Measurements from ENCODE around the gene FSD1. TPM values are rescaled to one million over a fixed set of nuclear protein-coding genes. Genes with fewer than 3 reads are reported as not detected.

FSD1 gene
- total RNA-seq, 2 experiments from 2014 or later, result 7.8 to 8.1 TPM

GRCh38 chr19:4305659-4306058 lies 1.3 kb downstream of the FSD1 start:
- CTCF ChIA-PET, result no interaction called here
- no peaks in the 10 kb centered on the region for H3K9me3 Mint-ChIP-seq
- peaks cover 28% of the 10 kb centered on the region for H3K4me1 Mint-ChIP-seq (ENCODE audit: low read depth)
- H3K4me3 Mint-ChIP-seq, result peak overlapping the region; percentile 50
- POLR2A ChIA-PET, result no interaction called here
- H3K27ac Mint-ChIP-seq, result no peak overlapping the region
- intact Hi-C loops (cut with micrococcal nuclease), result no loop called here
- H3K36me3 Mint-ChIP-seq, result no peaks in the 10 kb centered on the region
- DNase-seq, result no peak
- no peaks in the 10 kb centered on the region for H3K27me3 Mint-ChIP-seq

DNA sequence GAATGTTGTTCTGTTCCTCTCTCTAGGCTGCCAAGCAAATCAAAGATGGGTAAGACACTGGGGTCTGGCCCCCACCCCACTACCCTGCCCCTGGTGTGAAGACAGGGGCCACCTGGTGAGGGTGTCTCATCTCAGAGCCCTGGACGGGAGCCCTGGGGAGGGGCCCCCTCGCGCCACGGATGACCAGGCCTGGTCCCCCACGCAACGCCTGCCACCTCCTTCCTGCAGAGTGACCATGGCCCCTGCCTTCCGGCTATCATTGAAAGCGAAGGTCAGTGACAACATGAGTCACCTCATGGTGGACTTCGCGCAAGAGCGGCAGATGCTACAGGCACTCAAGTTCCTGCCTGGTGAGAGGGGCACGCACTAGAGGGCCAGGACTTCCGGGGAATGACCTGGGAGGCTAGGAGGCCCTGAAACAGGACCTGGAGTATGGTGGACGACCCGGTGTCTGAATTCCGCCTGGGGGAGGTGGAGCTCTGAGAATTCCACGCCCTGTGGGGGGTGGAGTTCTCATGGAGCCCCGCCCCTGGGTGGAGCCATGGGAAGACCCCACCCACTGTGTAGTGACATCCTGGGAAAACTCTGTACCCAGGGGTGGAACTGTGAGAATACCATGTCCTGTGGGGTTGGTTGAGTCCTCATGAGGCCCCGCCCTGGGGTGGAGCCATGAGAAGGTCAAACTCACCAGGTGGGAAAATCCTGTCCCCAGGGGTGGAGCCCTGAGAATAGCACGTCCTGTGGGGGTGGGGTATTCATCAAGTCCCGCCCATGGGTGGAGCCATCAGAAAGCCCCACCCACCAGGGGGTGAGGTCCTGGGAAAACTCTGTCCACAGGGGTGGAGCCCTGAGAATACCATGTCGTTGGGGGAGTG lies 6.1 kb downstream of the FSD1 start:
- H3K4me3 Mint-ChIP-seq, result no peak overlapping the region

DNA sequence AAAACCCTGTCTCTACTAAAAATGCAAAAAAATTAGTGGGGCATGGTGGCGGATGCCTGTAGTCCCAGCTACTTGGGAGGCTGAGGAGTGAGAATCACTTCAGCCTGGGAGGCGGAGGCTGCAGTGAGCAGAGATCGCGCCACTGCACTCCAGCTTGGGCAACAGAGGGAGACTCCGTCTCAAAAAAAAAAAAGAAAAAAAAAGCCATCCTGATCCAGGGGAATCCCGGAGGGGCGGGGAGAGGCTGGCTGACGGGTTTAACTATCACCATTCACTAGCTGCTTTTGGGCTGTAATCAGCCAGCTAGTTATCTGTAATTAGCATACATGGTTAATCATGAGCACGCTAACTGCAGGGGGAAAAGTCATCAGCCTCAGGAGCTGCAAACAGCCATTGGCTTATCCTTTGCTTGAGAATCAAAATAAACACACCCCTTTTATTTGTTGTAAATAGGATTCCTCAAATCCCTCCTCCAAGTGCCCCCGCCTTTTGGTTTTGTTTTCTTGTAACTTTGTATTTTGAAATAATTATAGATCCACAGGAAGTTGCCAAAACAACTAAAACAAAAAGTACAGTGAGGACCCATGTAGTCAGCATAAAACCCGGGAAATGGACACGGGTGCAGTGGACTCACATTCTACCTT lies 9.6 kb downstream of the FSD1 start:
- Mint-ChIP-seq H3K9me3 (no peaks in the 10 kb centered on the region), H3K27me3 (no peaks in the 10 kb centered on the region), H3K4me1 (ENCODE audit: low read depth) (no peaks in the 10 kb centered on the region), H3K27ac (no peak overlapping the region), H3K4me3 (no peak overlapping the region), H3K36me3 (no peaks in the 10 kb centered on the region)
- intact Hi-C loops (cut with micrococcal nuclease), result no loop called here
- CTCF ChIA-PET, result interaction anchor here (1.0 to 1.7 kb wide), 2 partner anchors 29 to 39 kb away, joined by 4 to 5 read pairs; partner anchors contain the start of gene MPND
- POLR2A ChIA-PET, result no interaction called here
- DNase-seq, result no peak

More for the DNA sequence above, 6.1 kb downstream of the FSD1 start:
- no peak overlapping the region for H3K27ac Mint-ChIP-seq
- ChIA-PET POLR2A (no interaction called here), CTCF (no interaction called here)
- no peaks in the 10 kb centered on the region for H3K9me3 Mint-ChIP-seq
- peak; percentile 21 for DNase-seq
- intact Hi-C loops (cut with micrococcal nuclease), result no loop called here
- no peaks in the 10 kb centered on the region for H3K27me3 Mint-ChIP-seq
- H3K36me3 Mint-ChIP-seq, result no peaks in the 10 kb centered on the region
- peaks cover under 1% of the 10 kb centered on the region for H3K4me1 Mint-ChIP-seq (ENCODE audit: low read depth)

DNA sequence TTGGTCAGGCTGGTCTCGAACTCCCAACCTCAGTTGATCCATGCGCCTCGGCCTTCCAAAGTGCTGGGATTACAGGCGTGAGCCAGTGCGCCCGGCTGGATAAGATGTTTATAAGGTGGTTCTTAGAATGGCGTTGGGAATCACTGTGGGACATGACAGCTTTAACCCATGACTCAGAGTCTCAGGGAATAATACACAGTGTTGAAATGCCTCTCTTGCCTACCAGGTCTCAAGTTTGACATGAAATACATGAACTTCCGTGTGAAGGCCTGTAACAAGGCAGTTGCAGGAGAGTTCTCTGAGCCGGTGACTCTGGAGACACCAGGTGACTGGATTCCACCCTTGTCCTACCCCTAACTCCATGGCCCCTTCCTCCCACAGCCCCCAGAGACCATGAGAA lies 12.6 kb downstream of the FSD1 start:
- Mint-ChIP-seq H3K27me3 (no peaks in the 10 kb centered on the region), H3K4me1 (ENCODE audit: low read depth) (no peaks in the 10 kb centered on the region), H3K4me3 (no peak overlapping the region), H3K27ac (no peak overlapping the region), H3K36me3 (no peaks in the 10 kb centered on the region), H3K9me3 (peaks cover 13% of the 10 kb centered on the region)
- no peak for DNase-seq
- intact Hi-C loops (cut with micrococcal nuclease), result no loop called here
- POLR2A ChIA-PET, result no interaction called here
- CTCF ChIA-PET, result no interaction called here

GRCh38 chr19:4318460-4318859 lies 14.1 kb downstream of the FSD1 start:
- ChIA-PET CTCF (interaction anchor here (2.0 kb wide), 1 partner anchor 34 kb away, joined by 5 read pairs; no protein-coding TSS in a partner anchor), POLR2A (no interaction called here)
- Mint-ChIP-seq H3K4me3 (no peak overlapping the region), H3K4me1 (ENCODE audit: low read depth) (no peaks in the 10 kb centered on the region), H3K27ac (no peak overlapping the region), H3K36me3 (no peaks in the 10 kb centered on the region), H3K27me3 (no peaks in the 10 kb centered on the region), H3K9me3 (peaks cover 13% of the 10 kb centered on the region)
- intact Hi-C loops (cut with micrococcal nuclease), result no loop called here
- no peak for DNase-seq

GRCh38 chr19:4319067-4319718 lies 14.8 kb downstream of the FSD1 start:
- DNase-seq, result no peak
- CTCF ChIA-PET, result interaction anchor here (2.0 to 4.4 kb wide), 2 partner anchors 33 to 52 kb away, joined by 5 to 24 read pairs; no protein-coding TSS in a partner anchor
- Mint-ChIP-seq H3K36me3 (no peaks in the 10 kb centered on the region), H3K4me3 (no peak overlapping the region), H3K4me1 (ENCODE audit: low read depth) (no peaks in the 10 kb centered on the region), H3K9me3 (peaks cover 13% of the 10 kb centered on the region), H3K27ac (no peak overlapping the region), H3K27me3 (no peaks in the 10 kb centered on the region)
- intact Hi-C loops (cut with micrococcal nuclease), result no loop called here
- POLR2A ChIA-PET, result no interaction called here

DNA sequence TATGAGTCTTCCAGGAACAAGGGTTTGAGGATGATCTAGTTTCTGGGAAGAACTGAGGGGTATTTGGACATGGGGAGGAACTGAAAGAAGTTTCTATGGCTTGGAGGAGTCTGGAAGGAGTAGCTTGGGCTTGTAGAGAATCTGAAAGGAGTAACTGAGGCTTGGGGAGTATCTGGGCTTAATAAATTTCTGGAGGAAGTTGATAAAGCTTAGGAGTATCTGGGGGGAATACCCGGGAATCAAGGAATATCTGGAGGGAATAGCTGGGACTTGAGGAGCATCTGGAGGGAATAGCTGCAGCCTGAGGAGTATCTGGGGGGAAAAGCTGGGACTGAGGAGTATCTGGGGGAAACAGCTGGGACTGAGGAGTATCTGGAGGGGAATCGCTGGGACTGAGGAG lies 16.0 kb downstream of the FSD1 start:
- Mint-ChIP-seq H3K27me3 (no peaks in the 10 kb centered on the region), H3K4me3 (no peak overlapping the region), H3K4me1 (ENCODE audit: low read depth) (no peaks in the 10 kb centered on the region), H3K27ac (no peak overlapping the region), H3K9me3 (peaks cover 13% of the 10 kb centered on the region), H3K36me3 (no peaks in the 10 kb centered on the region)
- CTCF ChIA-PET, result interaction anchor here (0.7 to 4.4 kb wide), 5 partner anchors 32 to 1096 kb away, joined by 3 to 24 read pairs (median 4); no protein-coding TSS in a partner anchor
- no peak for DNase-seq
- POLR2A ChIA-PET, result interaction anchor here (0.6 kb wide), 1 partner anchor 108 kb away, joined by 4 read pairs; no protein-coding TSS in a partner anchor
- intact Hi-C loops (cut with micrococcal nuclease), result no loop called here

DNA sequence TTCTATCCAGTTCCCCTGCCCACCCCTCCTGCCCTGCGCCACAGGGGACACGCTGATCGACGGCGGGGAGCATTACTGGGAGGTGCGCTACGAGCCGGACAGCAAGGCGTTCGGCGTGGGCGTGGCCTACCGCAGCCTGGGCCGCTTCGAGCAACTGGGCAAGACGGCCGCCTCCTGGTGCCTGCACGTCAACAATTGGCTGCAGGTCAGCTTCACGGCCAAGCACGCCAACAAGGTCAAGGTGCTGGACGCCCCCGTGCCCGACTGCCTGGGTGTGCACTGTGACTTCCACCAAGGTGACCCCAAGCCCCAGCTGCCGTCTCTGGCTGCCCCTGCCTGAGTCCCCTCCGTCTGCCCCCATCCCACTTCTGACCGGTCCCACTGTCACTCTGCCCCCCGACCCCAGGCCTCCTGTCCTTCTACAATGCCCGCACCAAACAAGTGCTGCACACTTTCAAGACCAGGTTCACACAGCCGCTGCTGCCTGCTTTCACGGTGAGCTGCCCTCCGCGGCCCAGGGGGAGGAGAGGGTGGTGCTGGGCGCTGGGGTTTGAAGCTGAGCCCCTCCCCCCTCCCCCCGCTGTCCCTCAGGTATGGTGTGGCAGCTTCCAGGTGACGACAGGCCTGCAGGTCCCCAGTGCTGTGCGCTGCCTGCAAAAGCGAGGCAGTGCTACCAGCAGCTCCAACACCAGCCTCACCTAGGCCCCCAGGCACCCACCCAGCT lies 18.7 kb downstream of the FSD1 start:
- no peak overlapping the region for H3K4me3 Mint-ChIP-seq
- CTCF ChIA-PET, result interaction anchor here (1.1 to 4.4 kb wide), 3 partner anchors 29 to 88 kb away, joined by 3 to 24 read pairs (median 4); no protein-coding TSS in a partner anchor
- H3K27ac Mint-ChIP-seq, result no peak overlapping the region
- POLR2A ChIA-PET, result interaction anchor here (0.9 kb wide), 1 partner anchor 20 kb away, joined by 4 read pairs; no protein-coding TSS in a partner anchor
- H3K36me3 Mint-ChIP-seq, result no peaks in the 10 kb centered on the region
- peaks cover 3% of the 10 kb centered on the region for H3K27me3 Mint-ChIP-seq
- DNase-seq, result no peak
- H3K4me1 Mint-ChIP-seq (ENCODE audit: low read depth), result peaks cover 17% of the 10 kb centered on the region
- intact Hi-C loops (cut with micrococcal nuclease), result no loop called here
- H3K9me3 Mint-ChIP-seq, result peaks cover 13% of the 10 kb centered on the region

DNA sequence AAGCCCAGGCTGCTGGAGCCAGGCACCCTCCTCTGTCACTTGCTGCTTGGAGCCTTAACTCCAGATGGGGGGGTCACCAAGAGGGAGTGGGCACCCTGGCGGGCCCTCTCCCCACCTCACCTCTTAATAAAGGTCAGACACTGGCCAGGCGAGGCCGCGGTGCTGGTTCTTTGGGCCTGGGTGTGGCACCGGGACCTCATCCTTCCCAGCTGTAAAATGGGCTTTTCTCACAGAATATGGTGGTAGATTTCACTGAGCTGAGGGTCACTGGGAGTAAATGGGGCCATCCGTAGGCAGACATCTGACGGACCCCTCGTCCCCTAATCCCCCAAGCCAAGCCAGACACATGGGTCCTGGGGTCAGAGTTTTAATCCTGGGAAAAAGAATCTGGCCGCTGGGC lies 19.3 kb downstream of the FSD1 start:
- POLR2A ChIA-PET, result interaction anchor here (0.6 kb wide), 1 partner anchor 36 kb away, joined by 3 read pairs; no protein-coding TSS in a partner anchor
- no peak for DNase-seq
- Mint-ChIP-seq H3K27ac (no peak overlapping the region), H3K4me3 (no peak overlapping the region), H3K4me1 (ENCODE audit: low read depth) (peaks cover 23% of the 10 kb centered on the region), H3K9me3 (peaks cover 13% of the 10 kb centered on the region), H3K36me3 (peaks cover 4% of the 10 kb centered on the region), H3K27me3 (peaks cover 3% of the 10 kb centered on the region)
- intact Hi-C loops (cut with micrococcal nuclease), result no loop called here
- CTCF ChIA-PET, result interaction anchor here (1.3 kb wide), 1 partner anchor 29 kb away, joined by 4 read pairs; no protein-coding TSS in a partner anchor

DNA sequence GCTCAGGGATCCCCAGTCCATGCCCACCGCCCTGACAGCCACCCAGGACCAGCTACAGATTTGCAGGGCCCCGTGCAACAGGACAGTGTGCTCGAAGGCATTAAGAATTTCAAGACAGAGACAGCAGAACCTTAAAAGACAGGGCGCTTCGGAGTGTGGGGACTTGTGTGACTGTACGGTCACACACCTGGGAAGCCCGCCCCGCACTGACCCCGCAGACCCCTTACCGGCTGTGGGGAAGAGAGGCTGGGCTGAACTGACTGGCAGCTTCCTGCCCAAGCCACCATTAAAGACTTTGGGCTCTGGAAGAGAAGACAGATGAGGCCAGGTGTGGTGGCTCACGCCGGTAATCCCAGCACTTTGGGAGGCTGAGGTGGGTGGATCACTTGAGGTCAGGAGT lies 19.8 kb downstream of the FSD1 start:
- H3K4me3 Mint-ChIP-seq, result no peak overlapping the region
- H3K9me3 Mint-ChIP-seq, result peaks cover 13% of the 10 kb centered on the region
- intact Hi-C loops (cut with micrococcal nuclease), result no loop called here
- ChIA-PET CTCF (interaction anchor here (1.3 to 1.4 kb wide), 2 partner anchors 28 to 57 kb away, joined by 4 to 5 read pairs; no protein-coding TSS in a partner anchor), POLR2A (interaction anchor here (0.6 kb wide), 1 partner anchor 36 kb away, joined by 3 read pairs; no protein-coding TSS in a partner anchor)
- H3K27me3 Mint-ChIP-seq, result peaks cover 3% of the 10 kb centered on the region
- H3K4me1 Mint-ChIP-seq (ENCODE audit: low read depth), result peaks cover 23% of the 10 kb centered on the region
- no peak overlapping the region for H3K27ac Mint-ChIP-seq
- peaks cover 4% of the 10 kb centered on the region for H3K36me3 Mint-ChIP-seq
- DNase-seq, result no peak

DNA sequence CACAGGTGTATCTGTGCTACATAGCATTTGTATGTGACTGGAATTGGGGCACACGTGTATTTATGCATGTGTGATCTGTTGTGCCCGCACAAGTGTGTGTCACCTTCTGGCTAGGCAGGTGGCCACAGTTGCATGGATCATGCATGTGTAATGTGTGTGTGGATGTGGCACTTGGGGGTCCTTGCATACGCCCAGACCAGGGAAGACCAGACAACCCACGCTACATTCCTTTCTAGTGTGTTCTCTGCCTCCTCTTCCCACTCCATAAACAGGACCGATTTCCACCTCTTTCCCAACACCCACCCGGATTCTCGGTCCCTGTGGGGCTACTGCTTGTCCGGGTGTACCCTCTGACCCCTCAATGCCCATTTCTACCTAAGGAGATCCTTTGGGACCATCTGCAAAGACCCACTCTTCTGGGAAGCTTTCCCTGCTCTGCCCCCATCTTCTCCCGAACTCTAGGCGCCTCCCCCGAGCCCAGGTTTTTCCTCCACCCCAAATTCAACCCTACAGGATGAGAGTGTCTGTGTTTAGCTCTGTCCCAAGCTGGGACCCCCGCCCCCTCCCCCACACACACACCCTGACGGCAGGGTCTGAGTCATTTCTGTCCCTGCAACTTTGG lies 21.9 kb downstream of the FSD1 start:
- Mint-ChIP-seq H3K27me3 (peaks cover 3% of the 10 kb centered on the region), H3K4me1 (ENCODE audit: low read depth) (peaks cover 26% of the 10 kb centered on the region), H3K9me3 (no peaks in the 10 kb centered on the region), H3K36me3 (peaks cover 4% of the 10 kb centered on the region), H3K4me3 (no peak overlapping the region), H3K27ac (no peak overlapping the region)
- ChIA-PET POLR2A (no interaction called here), CTCF (no interaction called here)
- intact Hi-C loops (cut with micrococcal nuclease), result no loop called here
- no peak for DNase-seq

All from activated CD4-positive, alpha-beta memory T cell treated with anti-CD3 and anti-CD28 coated beads for 36 hours (primary cell).